GM23338 (cell line): ENCODE results near the gene FNDC11. TPM values are rescaled to one million over a fixed set of nuclear protein-coding genes. Genes with fewer than 3 reads are reported as not detected.

Experiments
- ATAC-seq: fragments of 200-7000 bp; cut with Tn5 transposase; 3 replicates; pipeline ENCODE4 v1.9.1; 2020
- DNase-seq: peaks from one replicate; pipeline ENCODE4 v3.0.0-alpha.2; 2015; ENCODE audit warnings: low spot score
- H2AFZ ChIP-seq: fragments of 200-600 bp; sonication (generic); 2 replicates; pipeline ENCODE4 v1.8.0; 2016; ENCODE audit warnings: antibody characterized with exemption, mild to moderate bottlenecking, moderate library complexity
- H3F3A ChIP-seq: fragments of 200-600 bp; sonication (generic); replicated peaks from 2 replicates; pipeline ENCODE4 v1.8.0; 2017; ENCODE audit warnings: antibody characterized with exemption, mixed run types, low read depth
- H3K27ac ChIP-seq: fragments of 200-600 bp; sonication (generic); 2 replicates; pipeline ENCODE4 v1.6.1; 2016; ENCODE audit warnings: low read depth
- H3K27me3 ChIP-seq: fragments of 200-600 bp; sonication (generic); 2 replicates; pipeline ENCODE4 v1.8.0; 2016; ENCODE audit warnings: mild to moderate bottlenecking, mixed run types, moderate library complexity; ENCODE audit not compliant: insufficient read depth
- H3K36me3 ChIP-seq: fragments of 200-600 bp; sonication (generic); 2 replicates; pipeline ENCODE4 v1.8.0; 2016; ENCODE audit warnings: mild to moderate bottlenecking; ENCODE audit not compliant: insufficient read depth
- H3K4me1 ChIP-seq: fragments of 200-600 bp; sonication (generic); 2 replicates; pipeline ENCODE4 v1.8.0; 2016; ENCODE audit warnings: mild to moderate bottlenecking, moderate library complexity; ENCODE audit not compliant: insufficient read depth
- H3K4me2 ChIP-seq: fragments of 200-600 bp; sonication (generic); 2 replicates; pipeline ENCODE4 v1.7.1; 2017; ENCODE audit warnings: mixed run types
- H3K4me3 ChIP-seq: fragments of 200-600 bp; sonication (generic); 2 replicates; pipeline ENCODE4 v1.6.1; 2016; ENCODE audit warnings: mixed run types
- H3K79me2 ChIP-seq: fragments of 200-600 bp; sonication (generic); replicated peaks from 2 replicates; pipeline ENCODE4 v1.8.0; 2017; ENCODE audit warnings: mild to moderate bottlenecking; ENCODE audit not compliant: insufficient read depth
- H3K9me2 ChIP-seq: fragments of 200-600 bp; sonication (generic); 2 replicates; pipeline ENCODE4 v1.8.0; 2017; ENCODE audit not compliant: insufficient read depth
- H4K20me1 ChIP-seq: fragments of 200-600 bp; sonication (generic); replicated peaks from 2 replicates; pipeline ENCODE4 v1.8.0; 2017; ENCODE audit warnings: mild to moderate bottlenecking; ENCODE audit not compliant: insufficient read depth
- H3K27ac Mint-ChIP-seq: 2 replicates; pipeline ENCODE4 v1.8.0; 2020; ENCODE audit warnings: inconsistent platforms, mild to moderate bottlenecking, moderate library complexity, mixed read lengths
- H3K27me3 Mint-ChIP-seq: 3 replicates; pipeline ENCODE4 v1.8.0; 2022; ENCODE audit warnings: low read depth, mild to moderate bottlenecking, moderate library complexity, mixed read lengths, inconsistent platforms; ENCODE audit not compliant: insufficient read depth, poor library complexity
- H3K36me3 Mint-ChIP-seq: 3 replicates; pipeline ENCODE4 v1.8.0; 2021; ENCODE audit warnings: low read depth, mild to moderate bottlenecking, inconsistent platforms, moderate library complexity, mixed read lengths
- H3K4me1 Mint-ChIP-seq: 3 replicates; pipeline ENCODE4 v1.8.0; 2020; ENCODE audit warnings: mild to moderate bottlenecking, inconsistent platforms, mixed read lengths
- H3K4me3 Mint-ChIP-seq: 3 replicates; pipeline ENCODE4 v1.8.0; 2021; ENCODE audit warnings: moderate library complexity, mild to moderate bottlenecking, inconsistent platforms, mixed read lengths
- H3K9me3 Mint-ChIP-seq: 3 replicates; pipeline ENCODE4 v1.8.0; 2020; ENCODE audit warnings: moderate library complexity, mild to moderate bottlenecking, inconsistent platforms, mixed read lengths
- CREB1 ChIP-seq: fragments of 250-450 bp; sonication (Bioruptor Pico); IDR thresholded peaks from 2 replicates; pipeline ENCODE4 v1.5.0; 2020; ENCODE audit warnings: low read depth, mild to moderate bottlenecking, moderate library complexity
- CTCF ChIP-seq, 2 experiments: fragments of 200-600 bp in 1 of 2; sonication (generic) in 1 of 2; conservative IDR thresholded peaks; 2 replicates each; pipeline versions ENCODE4 v1.5.1 to v1.6.1; 2016 to 2017; ENCODE audit warnings: antibody characterized with exemption in 2 of 2, low read depth in 2 of 2, mild to moderate bottlenecking in 2 of 2, moderate library complexity in 1 of 2
- ETS1 ChIP-seq: IDR thresholded peaks from 2 replicates; pipeline ENCODE4 v1.6.1; 2016; ENCODE audit warnings: antibody characterized with exemption
- EZH2 ChIP-seq: fragments of 200-600 bp; sonication (generic); IDR thresholded peaks from one replicate; pipeline ENCODE4 v1.8.0; 2017; ENCODE audit warnings: antibody characterized with exemption, mild to moderate bottlenecking, low read depth; ENCODE audit not compliant: unreplicated experiment
- EZH2phosphoT487 ChIP-seq: fragments of 200-600 bp; sonication (generic); IDR thresholded peaks from one replicate; pipeline ENCODE4 v1.8.1; 2018; ENCODE audit warnings: antibody characterized with exemption; ENCODE audit not compliant: unreplicated experiment
- JUNB ChIP-seq: IDR thresholded peaks from one replicate; pipeline ENCODE4 v1.6.1; 2016; ENCODE audit warnings: antibody characterized with exemption; ENCODE audit not compliant: unreplicated experiment
- NANOG ChIP-seq: IDR thresholded peaks from 2 replicates; pipeline ENCODE4 v1.6.1; 2016; ENCODE audit warnings: antibody characterized with exemption, borderline replicate concordance
- POLR2AphosphoS5 ChIP-seq: IDR thresholded peaks from 2 replicates; pipeline ENCODE4 v1.6.1; 2016; ENCODE audit warnings: antibody characterized with exemption, low read depth
- REST ChIP-seq: IDR thresholded peaks from one replicate; pipeline ENCODE4 v1.6.1; 2018; ENCODE audit warnings: antibody characterized with exemption; ENCODE audit not compliant: unreplicated experiment
- STAT1 ChIP-seq: IDR thresholded peaks from one replicate; pipeline ENCODE4 v1.6.1; 2016; ENCODE audit warnings: antibody characterized with exemption; ENCODE audit not compliant: unreplicated experiment
- ZNF114 ChIP-seq: fragments of 250-450 bp; sonication (Bioruptor Pico); IDR thresholded peaks from 2 replicates; pipeline ENCODE4 v1.5.0; 2020; ENCODE audit warnings: mild to moderate bottlenecking, moderate library complexity
- ZNF331 ChIP-seq: fragments of 250-450 bp; sonication (Bioruptor Pico); IDR thresholded peaks from 2 replicates; pipeline ENCODE4 v1.5.0; 2020; ENCODE audit warnings: low read depth, mild to moderate bottlenecking, moderate library complexity
- polyA plus RNA-seq: library from polyadenylated mRNA; unstranded; fragments of >200 nt; fragmentation: Nextera tagmentation; extraction: Ambion mirVana; gene quantifications from 2 replicates; pipeline ENCODE4 v1.2.1, GENCODE V29; 2016
- total RNA-seq: library from RNA; depleted of rRNA; stranded (reverse); fragments of >200 nt; shearing (Covaris generic); gene quantifications from 2 replicates; pipeline ENCODE4 v1.2.3, GENCODE V29; 2014

The FNDC11 gene
- total and polyA plus RNA-seq, 2 experiments from 2014 or later, result 3.4 to 5.3 TPM

GRCh38 chr20:63549019-63549418 is 4.9 kb upstream of the FNDC11 start:
- ATAC-seq (no peak), DNase-seq (no peak)
- no peaks in the 10 kb centered on the region for H3K79me2 ChIP-seq
- no peak overlapping the region for H3K4me3 Mint-ChIP-seq
- H3K36me3 Mint-ChIP-seq, result no peaks in the 10 kb centered on the region; the same call in 2 of the 3 replicates
- peaks cover 7% of the 10 kb centered on the region; the same call in 1 of the 2 replicates for H3F3A ChIP-seq
- H3K4me3 ChIP-seq, result no peak overlapping the region
- H2AFZ ChIP-seq, result no peak overlapping the region
- H3K4me1 Mint-ChIP-seq, result peaks cover 22% of the 10 kb centered on the region
- H3K27ac Mint-ChIP-seq, result no peak overlapping the region
- TF ChIP-seq STAT1 (no peak), JUNB (no peak), EZH2phosphoT487 (no peak), REST (no peak), NANOG (no peak), EZH2 (no peak), CTCF (conservative IDR thresholded peaks at IDR 0.05; ENCODE audit: low read depth in 2 of 2) (no peak), ZNF331 (no peak), POLR2AphosphoS5 (no peak), ZNF114 (no peak)
- H3K4me1 ChIP-seq, result peaks cover 12% of the 10 kb centered on the region; the same call in 1 of the 2 replicates
- H3K27me3 Mint-ChIP-seq, result peaks cover 14% of the 10 kb centered on the region
- no peaks in the 10 kb centered on the region for H3K36me3 ChIP-seq
- no peak overlapping the region for H3K4me2 ChIP-seq
- H3K27ac ChIP-seq, result no peak overlapping the region
- H3K9me2 ChIP-seq, result no peaks in the 10 kb centered on the region
- H3K9me3 Mint-ChIP-seq, result no peaks in the 10 kb centered on the region; the same call in 2 of the 3 replicates
- no peaks in the 10 kb centered on the region for H3K27me3 ChIP-seq
- H4K20me1 ChIP-seq, result no peaks in the 10 kb centered on the region

GRCh38 chr20:63549679-63550282 is 4.2 kb upstream of the FNDC11 start:
- Mint-ChIP-seq H3K4me3 (no peak overlapping the region), H3K9me3 (no peaks in the 10 kb centered on the region), H3K36me3 (no peaks in the 10 kb centered on the region; the same call in 2 of the 3 replicates), H3K4me1 (peaks cover 22% of the 10 kb centered on the region), H3K27me3 (peaks cover 17% of the 10 kb centered on the region), H3K27ac (no peak overlapping the region)
- no peak for ATAC-seq
- Histone ChIP-seq H3K79me2 (no peaks in the 10 kb centered on the region), H3K27ac (no peak overlapping the region), H3K4me3 (no peak overlapping the region), H3K27me3 (no peaks in the 10 kb centered on the region), H3F3A (peaks cover 11% of the 10 kb centered on the region; the same call in 1 of the 2 replicates), H3K36me3 (no peaks in the 10 kb centered on the region), H3K4me1 (peaks cover 12% of the 10 kb centered on the region; the same call in 1 of the 2 replicates), H3K4me2 (no peak overlapping the region), H3K9me2 (no peaks in the 10 kb centered on the region), H4K20me1 (no peaks in the 10 kb centered on the region), H2AFZ (no peak overlapping the region)
- DNase-seq, result no peak
- TF ChIP-seq STAT1, result no peak
- TF ChIP-seq CREB1 (CRISPR knock-in tag), result no peak
- no peak for TF ChIP-seq ETS1
- TF ChIP-seq POLR2AphosphoS5, result no peak
- no peak for TF ChIP-seq ZNF331
- no peak for TF ChIP-seq EZH2
- TF ChIP-seq ZNF114, result no peak
- no peak for TF ChIP-seq CTCF (conservative IDR thresholded peaks at IDR 0.05; ENCODE audit: low read depth in 2 of 2)
- no peak for TF ChIP-seq JUNB
